ENCODE measurements around the gene MAPKAP1. TPM values are rescaled to one million over a fixed set of nuclear protein-coding genes. Genes with fewer than 3 reads are reported as not detected.
"Not testable (repeated sequence)": the region's sequence is repeated elsewhere in the genome, so short reads cannot be mapped to it uniquely, and the experiment has no call there.

Gene MAPKAP1
- total and polyA plus RNA-seq, 2 of the 13 experiments (the other 11 are each of a cell fraction or from before 2014, with no cell fraction given), result 45.0 to 64.3 TPM

GRCh38 chr9:125400232-125400631 lies 306.8 kb downstream of the MAPKAP1 start:
- H3K27me3 ChIP-seq (ENCODE audit: control insufficient read depth in 1 of 2, insufficient read depth in 2 of 2, low read length in 2 of 2); H2AFZ ChIP-seq (ENCODE audit: low read length); ATAC-seq; BruUV-seq (replicated peaks); H3K27ac ChIP-seq (ENCODE audit: extremely low read length, insufficient read depth, low read length); H3K4me1 ChIP-seq (ENCODE audit: insufficient read depth, low read length); CTCF ChIA-PET (ENCODE audit: low intra/inter-chr PET ratio, low total read pairs); POLR2A ChIA-PET; H3K4me2 ChIP-seq (ENCODE audit: low read depth, low read length); intact Hi-C loops (cut with micrococcal nuclease; ENCODE audit: unreplicated experiment); H3K9ac ChIP-seq (ENCODE audit: insufficient read depth, low read depth, low read length); DNase-seq (ENCODE audit: low spot score); H3K36me3 ChIP-seq (replicated peaks in 1 of 2; ENCODE audit: control insufficient read depth in 1 of 2, insufficient read depth in 2 of 2, low read length in 2 of 2); H3K4me3 ChIP-seq (replicated peaks in 1 of 3; ENCODE audit: insufficient read depth in 1 of 3, low read depth in 2 of 3, low read length in 3 of 3); H3K9me3 ChIP-seq (ENCODE audit: low read length); FAIRE-seq; H4K20me1 ChIP-seq (ENCODE audit: insufficient read depth, low read length); H3K79me2 ChIP-seq (ENCODE audit: insufficient read depth, low read length): not testable (repeated sequence)
- in situ Hi-C loops (cut with HindIII; ENCODE audit: extremely low pct_ligation_motif_present, low pct_unique_long_range_greater_than_20kb), result loop anchor here (10.0 kb wide), 1 partner anchor 995 kb away; no protein-coding TSS in a partner anchor
- TF ChIP-seq ZNF770 (CRISPR knock-in tag; IDR thresholded peaks at IDR 0.05), result peak; percentile 55; the same call in 1 of the 2 replicates
- WGBS (ENCODE audit: low lambda C conversion rate), result 57% methylated on average over 8 of the region's 8 CpGs

- CTCF ChIA-PET (ENCODE audit: low intra/inter-chr PET ratio, low total read pairs), result no interaction called here
- BruUV-seq (replicated peaks), result no TSS peak
- intact Hi-C loops (cut with micrococcal nuclease; ENCODE audit: unreplicated experiment), result no loop called here
Measured at GRCh38 chr9:125399666-125400065, 307.3 kb downstream of the MAPKAP1 start.

More at GRCh38 chr9:125399666-125400065, 307.3 kb downstream of the MAPKAP1 start:
- H3K27ac ChIP-seq (ENCODE audit: extremely low read length, insufficient read depth, low read length), result no peak overlapping the region
- H3K9ac ChIP-seq (ENCODE audit: insufficient read depth, low read depth, low read length), result no peak overlapping the region
- DNase-seq (ENCODE audit: low spot score) (no peak), FAIRE-seq (no peak), ATAC-seq (no peak; the same call in 2 of the 3 replicates)
- peaks cover 0 to under 1% of the 10 kb centered on the region in 2 experiments; a peak in 1 of 5 replicates for H3K27me3 ChIP-seq (ENCODE audit: control insufficient read depth in 1 of 2, insufficient read depth in 2 of 2, low read length in 2 of 2)
- no peak overlapping the region for H3K4me3 ChIP-seq (replicated peaks in 1 of 3; ENCODE audit: insufficient read depth in 1 of 3, low read depth in 2 of 3, low read length in 3 of 3)
- no peaks in the 10 kb centered on the region for H3K79me2 ChIP-seq (ENCODE audit: insufficient read depth, low read length)
- TF ChIP-seq STAG1 (CRISPR knock-in tag; IDR thresholded peaks at IDR 0.05) (no peak), KDM3A (CRISPR knock-in tag; IDR thresholded peaks at IDR 0.05; ENCODE audit: low read depth) (no peak), DBP (CRISPR knock-in tag; IDR thresholded peaks at IDR 0.05; ENCODE audit: not compliant biosample characterization) (no peak), YEATS2 (CRISPR knock-in tag; IDR thresholded peaks at IDR 0.05; ENCODE audit: borderline replicate concordance) (no peak), ZNF678 (CRISPR knock-in tag; IDR thresholded peaks at IDR 0.05) (no peak)
- no peak overlapping the region for H2AFZ ChIP-seq (ENCODE audit: low read length)
- H3K9me3 ChIP-seq (ENCODE audit: low read length), result no peaks in the 10 kb centered on the region
- no peaks in the 10 kb centered on the region for H4K20me1 ChIP-seq (ENCODE audit: insufficient read depth, low read length)
- in situ Hi-C loops (cut with HindIII; ENCODE audit: extremely low pct_ligation_motif_present, low pct_unique_long_range_greater_than_20kb), result loop anchor here (10.0 kb wide), 1 partner anchor 995 kb away; no protein-coding TSS in a partner anchor
- H3K36me3 ChIP-seq (replicated peaks in 1 of 2; ENCODE audit: control insufficient read depth in 1 of 2, insufficient read depth in 2 of 2, low read length in 2 of 2), result no peaks in the 10 kb centered on the region
- H3K4me1 ChIP-seq (ENCODE audit: insufficient read depth, low read length), result peaks cover 7% of the 10 kb centered on the region; the same call in 1 of the 2 replicates
- 61% methylated on average over 12 of the region's 20 CpGs for WGBS (ENCODE audit: low lambda C conversion rate)
- H3K4me2 ChIP-seq (ENCODE audit: low read depth, low read length), result no peak overlapping the region
- POLR2A ChIA-PET, result no interaction called here

Measured in HepG2 (cell line).